PC-9 (cell line): ENCODE results near the gene KL. TPM values are rescaled to one million over a fixed set of nuclear protein-coding genes. Genes with fewer than 3 reads are reported as not detected.

Experiments
- BruUV-seq: library from RNA; stranded (reverse); fragments of 400-500 nt; replicated peaks from 2 replicates; lab custom pipeline; 2021; lab: Mats Ljungman, UMichigan
- CTCF ChIA-PET: fragments of 300-600 bp; sonication (Branson Sonifier 250); formaldehyde crosslinking; loops from one replicate; lab custom pipeline; 2022; ENCODE audit warnings: antibody characterized with exemption; lab: Charles Lee
- POLR2A ChIA-PET: fragments of 300-600 bp; sonication (Branson Sonifier 250); formaldehyde crosslinking; loops from one replicate; lab custom pipeline; 2022; ENCODE audit warnings: antibody characterized with exemption; ENCODE audit not compliant: unreplicated experiment; lab: Charles Lee
- DNase-seq, 2 experiments: peaks; one replicate each; pipeline versions ENCODE4 v3.0.0 to v3.0.0-alpha.2; 2015 to 2022; ENCODE audit warnings: mixed read lengths in 1 of 2
- H2AFZ ChIP-seq: fragments of 200-600 bp; sonication (generic); 2 replicates; pipeline ENCODE4 v1.8.1; 2017; ENCODE audit warnings: antibody characterized with exemption
- H3F3A ChIP-seq: fragments of 200-600 bp; sonication (generic); 2 replicates; pipeline ENCODE4 v1.8.1; 2017; ENCODE audit warnings: antibody characterized with exemption, mild to moderate bottlenecking, low read depth; ENCODE audit not compliant: insufficient read depth
- H3K27ac ChIP-seq: fragments of 200-600 bp; sonication (generic); 2 replicates; pipeline ENCODE4 v1.6.1; 2016; ENCODE audit warnings: mixed run types
- H3K27me3 ChIP-seq: fragments of 200-600 bp; sonication (generic); 2 replicates; pipeline ENCODE4 v1.6.1; 2016; ENCODE audit warnings: low read depth, mixed run types; ENCODE audit not compliant: insufficient read depth
- H3K36me3 ChIP-seq: fragments of 200-600 bp; sonication (generic); 2 replicates; pipeline ENCODE4 v1.6.1; 2016; ENCODE audit warnings: low read depth, mixed run types
- H3K4me1 ChIP-seq: fragments of 200-600 bp; sonication (generic); replicated peaks from 2 replicates; pipeline ENCODE4 v1.6.1; 2016; ENCODE audit warnings: mixed run types; ENCODE audit not compliant: insufficient read depth
- H3K4me2 ChIP-seq: fragments of 200-600 bp; sonication (generic); 2 replicates; pipeline ENCODE4 v1.6.1; 2017; ENCODE audit warnings: mixed run types
- H3K4me3 ChIP-seq: fragments of 200-600 bp; sonication (generic); 2 replicates; pipeline ENCODE4 v1.6.1; 2016; ENCODE audit warnings: mixed run types
- H3K79me2 ChIP-seq: fragments of 200-600 bp; sonication (generic); 2 replicates; pipeline ENCODE4 v1.6.1; 2017; ENCODE audit warnings: low read depth, mixed run types
- H3K9me2 ChIP-seq: fragments of 200-600 bp; sonication (generic); 2 replicates; pipeline ENCODE4 v1.8.1; 2017; ENCODE audit warnings: mild to moderate bottlenecking; ENCODE audit not compliant: insufficient read depth
- H3K9me3 ChIP-seq: fragments of 200-600 bp; sonication (generic); 2 replicates; pipeline ENCODE4 v1.8.1; 2016; ENCODE audit warnings: low read depth; ENCODE audit not compliant: insufficient read depth
- H4K20me1 ChIP-seq: fragments of 200-600 bp; sonication (generic); 2 replicates; pipeline ENCODE4 v1.8.1; 2017; ENCODE audit not compliant: insufficient read depth
- CTCF ChIP-seq: fragments of 200-600 bp; sonication (generic); conservative IDR thresholded peaks from 2 replicates; pipeline ENCODE4 v1.6.1; 2017; ENCODE audit warnings: mixed run types, antibody characterized with exemption, mild to moderate bottlenecking, moderate library complexity
- EZH2 ChIP-seq: fragments of 200-600 bp; sonication (generic); IDR thresholded peaks from 2 replicates; pipeline ENCODE4 v1.8.0; 2017; ENCODE audit warnings: antibody characterized with exemption, low read depth
- intact Hi-C: fragments of 100-400 bp; cut with micrococcal nuclease; formaldehyde crosslinking; loops from one replicate; pipeline ENCODE4 v1.10.0; 2022; ENCODE audit not compliant: unreplicated experiment
- total RNA-seq: library from RNA; stranded (reverse); gene quantifications from 2 replicates; pipeline ENCODE4 v1.2.3, GENCODE V29; 2021

Gene KL
- total RNA-seq, 1 experiment from 2014 or later = 1.4 TPM

- Histone ChIP-seq H3K79me2 (no peaks in the 10 kb centered on the region), H2AFZ (no peak overlapping the region), H3K27ac (no peak overlapping the region), H3K4me3 (no peak overlapping the region), H3K36me3 (no peaks in the 10 kb centered on the region), H3K9me2 (no peaks in the 10 kb centered on the region), H3F3A (no peaks in the 10 kb centered on the region), H3K9me3 (no peaks in the 10 kb centered on the region), H4K20me1 (no peaks in the 10 kb centered on the region), H3K4me1 (no peaks in the 10 kb centered on the region), H3K27me3 (no peaks in the 10 kb centered on the region), H3K4me2 (no peak overlapping the region)
- intact Hi-C loops = no loop called here
- TF ChIP-seq CTCF (no peak), EZH2 (no peak)
- no peak for DNase-seq
- CTCF ChIA-PET = no interaction called here
- POLR2A ChIA-PET = no interaction called here
- BruUV-seq = no TSS peak
Observed at GRCh38 chr13:33058776-33059327, 42.6 kb downstream of the KL start.

- intact Hi-C loops = no loop called here
- no peak overlapping the region for H3K4me3 ChIP-seq
- H4K20me1 ChIP-seq = no peaks in the 10 kb centered on the region
- H2AFZ ChIP-seq = no peak overlapping the region
- no peaks in the 10 kb centered on the region for H3K79me2 ChIP-seq
- no peaks in the 10 kb centered on the region for H3K4me1 ChIP-seq
- no peaks in the 10 kb centered on the region for H3K9me3 ChIP-seq
- no peaks in the 10 kb centered on the region for H3K36me3 ChIP-seq
- no peaks in the 10 kb centered on the region for H3K9me2 ChIP-seq
- no TSS peak for BruUV-seq
- H3K27ac ChIP-seq = no peak overlapping the region
- ChIA-PET POLR2A (no interaction called here), CTCF (no interaction called here)
- TF ChIP-seq EZH2 (no peak), CTCF (no peak)
- DNase-seq = no peak
- no peaks in the 10 kb centered on the region for H3K27me3 ChIP-seq
- no peak overlapping the region for H3K4me2 ChIP-seq
- no peaks in the 10 kb centered on the region for H3F3A ChIP-seq
Observed at GRCh38 chr13:33060815-33061214, 44.6 kb downstream of the KL start.

GRCh38 chr13:33066329-33066728 lies 50.1 kb downstream of the KL start:
- Histone ChIP-seq H4K20me1 (no peaks in the 10 kb centered on the region), H3K4me3 (no peak overlapping the region), H3K27me3 (no peaks in the 10 kb centered on the region), H3K36me3 (no peaks in the 10 kb centered on the region), H3K27ac (no peak overlapping the region), H3F3A (no peaks in the 10 kb centered on the region), H3K4me2 (no peak overlapping the region), H2AFZ (no peak overlapping the region), H3K9me3 (no peaks in the 10 kb centered on the region; the same call in 1 of the 2 replicates), H3K9me2 (no peaks in the 10 kb centered on the region), H3K79me2 (no peaks in the 10 kb centered on the region), H3K4me1 (no peaks in the 10 kb centered on the region)
- POLR2A ChIA-PET = no interaction called here
- CTCF ChIA-PET = no interaction called here
- no peak for TF ChIP-seq CTCF
- no peak for TF ChIP-seq EZH2
- intact Hi-C loops = no loop called here
- DNase-seq = no peak
- no TSS peak for BruUV-seq
